ENCODE data around the gene GALNT9.

- TF ChIP-seq, protein P1, sequence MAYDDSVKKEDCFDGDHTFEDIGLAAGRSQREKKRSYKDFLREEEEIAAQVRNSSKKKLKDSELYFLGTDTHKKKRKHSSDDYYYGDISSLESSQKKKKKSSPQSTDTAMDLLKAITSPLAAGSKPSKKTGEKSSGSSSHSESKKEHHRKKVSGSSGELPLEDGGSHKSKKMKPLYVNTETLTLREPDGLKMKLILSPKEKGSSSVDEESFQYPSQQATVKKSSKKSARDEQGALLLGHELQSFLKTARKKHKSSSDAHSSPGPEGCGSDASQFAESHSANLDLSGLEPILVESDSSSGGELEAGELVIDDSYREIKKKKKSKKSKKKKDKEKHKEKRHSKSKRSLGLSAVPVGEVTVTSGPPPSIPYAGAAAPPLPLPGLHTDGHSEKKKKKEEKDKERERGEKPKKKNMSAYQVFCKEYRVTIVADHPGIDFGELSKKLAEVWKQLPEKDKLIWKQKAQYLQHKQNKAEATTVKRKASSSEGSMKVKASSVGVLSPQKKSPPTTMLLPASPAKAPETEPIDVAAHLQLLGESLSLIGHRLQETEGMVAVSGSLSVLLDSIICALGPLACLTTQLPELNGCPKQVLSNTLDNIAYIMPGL (CRISPR knock-in tag; IDR thresholded peaks at IDR 0.05; ENCODE audit: borderline replicate concordance) = no peak
- no peak for TF ChIP-seq CTCF (IDR thresholded peaks at IDR 0.05)
- no peak for TF ChIP-seq NR3C1 (IDR thresholded peaks at IDR 0.05)
- no peak for TF ChIP-seq JUN (IDR thresholded peaks at IDR 0.05)
- TF ChIP-seq, protein P2, sequence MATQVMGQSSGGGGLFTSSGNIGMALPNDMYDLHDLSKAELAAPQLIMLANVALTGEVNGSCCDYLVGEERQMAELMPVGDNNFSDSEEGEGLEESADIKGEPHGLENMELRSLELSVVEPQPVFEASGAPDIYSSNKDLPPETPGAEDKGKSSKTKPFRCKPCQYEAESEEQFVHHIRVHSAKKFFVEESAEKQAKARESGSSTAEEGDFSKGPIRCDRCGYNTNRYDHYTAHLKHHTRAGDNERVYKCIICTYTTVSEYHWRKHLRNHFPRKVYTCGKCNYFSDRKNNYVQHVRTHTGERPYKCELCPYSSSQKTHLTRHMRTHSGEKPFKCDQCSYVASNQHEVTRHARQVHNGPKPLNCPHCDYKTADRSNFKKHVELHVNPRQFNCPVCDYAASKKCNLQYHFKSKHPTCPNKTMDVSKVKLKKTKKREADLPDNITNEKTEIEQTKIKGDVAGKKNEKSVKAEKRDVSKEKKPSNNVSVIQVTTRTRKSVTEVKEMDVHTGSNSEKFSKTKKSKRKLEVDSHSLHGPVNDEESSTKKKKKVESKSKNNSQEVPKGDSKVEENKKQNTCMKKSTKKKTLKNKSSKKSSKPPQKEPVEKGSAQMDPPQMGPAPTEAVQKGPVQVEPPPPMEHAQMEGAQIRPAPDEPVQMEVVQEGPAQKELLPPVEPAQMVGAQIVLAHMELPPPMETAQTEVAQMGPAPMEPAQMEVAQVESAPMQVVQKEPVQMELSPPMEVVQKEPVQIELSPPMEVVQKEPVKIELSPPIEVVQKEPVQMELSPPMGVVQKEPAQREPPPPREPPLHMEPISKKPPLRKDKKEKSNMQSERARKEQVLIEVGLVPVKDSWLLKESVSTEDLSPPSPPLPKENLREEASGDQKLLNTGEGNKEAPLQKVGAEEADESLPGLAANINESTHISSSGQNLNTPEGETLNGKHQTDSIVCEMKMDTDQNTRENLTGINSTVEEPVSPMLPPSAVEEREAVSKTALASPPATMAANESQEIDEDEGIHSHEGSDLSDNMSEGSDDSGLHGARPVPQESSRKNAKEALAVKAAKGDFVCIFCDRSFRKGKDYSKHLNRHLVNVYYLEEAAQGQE (IDR thresholded peaks at IDR 0.05) = no peak
- no peak for TF ChIP-seq POLR2A (IDR thresholded peaks at IDR 0.05; ENCODE audit: low read length)
- TF ChIP-seq MYC (IDR thresholded peaks at IDR 0.05; ENCODE audit: borderline replicate concordance, low read length) = no peak
- no peak for TF ChIP-seq SREBF2 (IDR thresholded peaks at IDR 0.05)
- no peak for TF ChIP-seq E2F6 (IDR thresholded peaks at IDR 0.05; ENCODE audit: borderline replicate concordance, low read depth)
- no peak for TF ChIP-seq CHD4 (IDR thresholded peaks at IDR 0.05; ENCODE audit: borderline replicate concordance)
- no peak for TF ChIP-seq KDM5A (IDR thresholded peaks at IDR 0.05)
- TF ChIP-seq CBX8 (IDR thresholded peaks at IDR 0.05) = no peak
- TF ChIP-seq MAZ (IDR thresholded peaks at IDR 0.05; ENCODE audit: borderline replicate concordance, low read depth, low read length) = no peak
These were observed 47.1 kb upstream of the GALNT9 start for GRCh38 chr12:132376464-132376830.

All from A549 (cell line).